ENCODE data around the gene TRIM6.

- TF ChIP-seq, protein P1, sequence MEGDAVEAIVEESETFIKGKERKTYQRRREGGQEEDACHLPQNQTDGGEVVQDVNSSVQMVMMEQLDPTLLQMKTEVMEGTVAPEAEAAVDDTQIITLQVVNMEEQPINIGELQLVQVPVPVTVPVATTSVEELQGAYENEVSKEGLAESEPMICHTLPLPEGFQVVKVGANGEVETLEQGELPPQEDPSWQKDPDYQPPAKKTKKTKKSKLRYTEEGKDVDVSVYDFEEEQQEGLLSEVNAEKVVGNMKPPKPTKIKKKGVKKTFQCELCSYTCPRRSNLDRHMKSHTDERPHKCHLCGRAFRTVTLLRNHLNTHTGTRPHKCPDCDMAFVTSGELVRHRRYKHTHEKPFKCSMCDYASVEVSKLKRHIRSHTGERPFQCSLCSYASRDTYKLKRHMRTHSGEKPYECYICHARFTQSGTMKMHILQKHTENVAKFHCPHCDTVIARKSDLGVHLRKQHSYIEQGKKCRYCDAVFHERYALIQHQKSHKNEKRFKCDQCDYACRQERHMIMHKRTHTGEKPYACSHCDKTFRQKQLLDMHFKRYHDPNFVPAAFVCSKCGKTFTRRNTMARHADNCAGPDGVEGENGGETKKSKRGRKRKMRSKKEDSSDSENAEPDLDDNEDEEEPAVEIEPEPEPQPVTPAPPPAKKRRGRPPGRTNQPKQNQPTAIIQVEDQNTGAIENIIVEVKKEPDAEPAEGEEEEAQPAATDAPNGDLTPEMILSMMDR (IDR thresholded peaks at IDR 0.05 in 8 of 11, conservative IDR thresholded peaks at IDR 0.05 in 3 of 11), result no peak
- TF ChIP-seq POLR2A (IDR thresholded peaks at IDR 0.05) (no peak), POLR2AphosphoS5 (IDR thresholded peaks at IDR 0.05) (no peak)
These were observed 26.4 kb downstream of the TRIM6 start for GRCh38 chr11:5622802-5623201.
